CD4-positive, alpha-beta T cell treated with Interleukin-4 for 4 hours (primary cell): ENCODE data around the gene CCNA2.

Experiments
- DNase-seq: peaks from one replicate; pipeline ENCODE4 v3.0.0-alpha.2; 2020

CCNA2 gene

DNA sequence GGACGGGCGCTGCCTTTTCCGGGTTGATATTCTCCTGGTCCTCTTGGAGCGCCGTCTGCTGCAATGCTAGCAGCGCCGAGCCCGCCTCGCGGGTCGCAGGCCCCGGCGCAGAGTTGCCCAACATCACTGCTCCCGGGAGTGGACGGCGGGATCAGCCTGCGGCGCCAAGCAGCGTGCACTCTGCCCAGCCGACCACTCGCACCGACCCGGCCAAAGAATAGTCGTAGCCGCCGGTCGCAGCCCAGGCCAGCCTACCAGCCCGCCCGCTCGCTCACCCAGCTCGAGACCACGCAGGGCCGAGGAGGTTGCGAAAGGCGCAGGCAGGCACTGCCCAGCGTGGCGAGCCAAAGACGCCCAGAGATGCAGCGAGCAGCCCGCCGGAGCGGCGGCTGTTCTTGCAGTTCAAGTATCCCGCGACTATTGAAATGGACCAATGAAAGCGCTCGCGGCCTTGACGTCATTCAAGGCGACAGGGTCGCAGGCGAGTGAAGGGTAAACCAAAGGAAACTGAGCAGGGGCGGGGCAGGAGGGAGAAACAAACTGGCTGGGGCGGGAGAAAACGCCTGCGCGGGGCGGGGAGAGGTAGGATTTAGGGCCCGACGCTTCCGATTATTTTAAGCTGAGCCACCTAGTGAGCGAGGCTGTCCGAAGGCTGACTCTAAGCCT lies at the start of gene CCNA2:
CCNA2 (minus strand) TSS at position 379 of the 666 bp plus-strand sequence; CDS start at position 124, 255 bp downstream.
- DNase-seq: peak; percentile 96

DNA sequence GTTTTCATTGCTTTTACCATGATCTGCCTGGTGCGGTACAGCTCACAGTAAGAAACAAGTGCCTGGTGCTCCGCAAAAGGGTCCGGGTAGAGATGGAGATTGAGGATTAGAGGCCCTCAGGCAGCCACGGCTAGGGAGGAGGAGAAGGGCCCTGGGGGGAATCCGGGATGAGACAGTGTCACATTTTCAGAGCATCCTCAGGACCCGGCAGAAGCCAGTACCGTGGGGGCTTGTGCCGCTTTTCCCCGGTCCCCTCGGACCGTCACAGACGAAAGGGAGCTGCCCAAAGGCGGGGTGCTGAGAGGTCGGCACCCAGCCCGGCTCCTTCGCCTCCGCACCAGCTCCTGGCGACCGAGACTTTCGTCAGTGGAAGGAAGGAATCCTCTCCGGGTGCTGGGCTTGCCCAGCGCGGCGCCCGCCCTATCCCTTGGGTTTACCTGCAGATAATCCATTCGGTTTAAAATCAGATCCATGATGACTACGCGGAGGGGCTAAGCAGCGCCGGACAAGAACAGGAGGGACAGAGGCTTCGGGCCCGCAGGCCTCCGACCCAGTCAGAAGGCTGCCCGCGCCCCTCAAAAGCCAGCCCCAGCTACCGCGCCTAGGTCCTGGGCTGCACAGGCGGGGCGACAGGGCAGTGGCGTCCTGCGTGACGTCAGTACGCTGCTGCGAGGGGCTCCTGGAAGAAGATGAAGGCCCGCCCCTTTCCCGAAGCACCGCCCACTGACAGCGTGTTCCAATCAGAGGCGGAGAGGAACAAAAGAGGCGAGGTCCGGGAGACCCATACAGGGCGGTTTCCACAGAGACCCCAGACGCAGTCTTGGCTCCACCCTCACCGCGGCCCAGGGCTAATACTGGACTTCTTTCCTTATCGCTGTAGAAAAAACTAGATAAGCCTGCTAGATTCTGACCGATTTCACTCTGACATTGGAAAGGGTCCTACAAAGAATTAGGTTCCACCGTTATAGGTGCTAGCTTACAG lies 46.4 kb upstream of the CCNA2 start, which contains the start of gene BBS7:
BBS7 (minus strand) TSS at position 634 of the 982 bp plus-strand sequence; CDS start at position 473, 161 bp downstream.
- peak; percentile 94 for DNase-seq

DNA sequence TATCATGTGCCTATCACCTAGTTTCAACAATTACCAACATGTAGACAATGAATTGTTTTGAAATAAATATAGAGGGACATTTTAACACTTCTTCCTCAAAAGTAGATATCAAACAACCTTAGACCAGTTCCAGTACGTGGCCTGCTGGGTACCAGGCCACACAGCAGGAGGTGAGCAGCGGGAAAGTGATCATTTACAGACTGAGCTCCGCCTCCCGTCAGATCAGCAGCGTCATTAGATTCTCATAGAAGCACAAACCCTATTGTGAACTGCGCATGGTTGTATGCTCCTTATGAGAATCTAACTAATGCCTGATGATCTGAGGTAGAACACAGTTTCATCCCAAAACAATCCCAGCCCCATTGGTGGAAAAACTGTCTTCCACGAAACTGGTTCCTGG lies 40.1 kb upstream of the CCNA2 start:
- no peak for DNase-seq

DNA sequence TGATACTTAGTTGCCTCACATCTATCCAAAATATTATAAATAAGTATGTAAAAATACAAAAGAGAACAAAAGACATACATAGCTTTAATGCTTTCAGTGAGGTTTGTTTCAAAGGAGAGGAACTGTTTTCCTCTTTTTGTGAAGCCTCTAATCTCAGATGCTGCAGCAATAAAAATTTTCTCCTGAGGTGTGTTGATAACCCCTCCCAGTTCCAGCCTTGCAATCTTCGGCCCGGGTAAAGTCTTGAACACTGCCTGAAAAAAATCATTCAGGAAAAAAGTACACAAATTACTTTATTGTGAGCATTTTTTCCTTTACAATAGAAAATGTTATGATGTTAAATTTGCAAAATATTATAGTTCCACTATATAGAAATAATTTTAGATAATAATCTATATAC lies 37.7 kb upstream of the CCNA2 start:
- DNase-seq: no peak

DNA sequence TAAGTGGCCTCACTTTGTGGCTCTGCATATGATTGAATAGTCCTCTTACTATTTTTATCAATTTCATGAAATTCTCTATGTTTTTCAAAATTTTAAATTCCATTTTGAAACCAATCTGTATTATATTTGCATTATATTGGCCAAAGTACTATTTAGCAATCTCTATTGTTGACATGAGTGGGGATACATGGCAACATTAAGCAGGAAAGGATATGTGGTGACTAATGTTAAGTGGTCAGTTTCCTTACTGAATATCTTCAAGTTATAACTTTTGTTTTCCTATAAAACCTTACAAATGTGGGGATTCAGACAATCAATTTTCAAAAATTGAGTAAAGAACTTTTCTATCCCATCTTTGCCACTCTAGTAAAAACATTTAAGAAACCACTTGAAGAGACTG lies 36.4 kb upstream of the CCNA2 start:
- DNase-seq: no peak

DNA sequence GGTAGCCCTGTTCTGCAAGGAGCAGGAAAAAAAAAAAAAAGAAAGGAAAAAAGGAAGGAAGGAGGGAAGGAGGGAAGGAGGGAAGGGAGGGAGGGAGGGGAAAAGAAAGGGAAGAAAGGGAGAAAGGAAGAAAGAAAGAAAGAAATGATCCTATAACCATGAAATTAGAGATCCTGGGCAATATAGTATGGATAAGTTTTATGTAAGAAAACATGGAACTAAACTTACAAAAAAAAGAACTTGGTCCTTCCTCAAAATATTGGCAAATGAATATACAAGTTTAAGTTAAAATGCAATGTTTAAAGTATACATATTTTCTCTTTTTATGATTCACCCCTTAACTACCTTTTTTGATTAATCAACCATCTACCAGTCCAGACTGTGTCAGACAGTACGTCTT lies 27.7 kb upstream of the CCNA2 start:
- DNase-seq: no peak

DNA sequence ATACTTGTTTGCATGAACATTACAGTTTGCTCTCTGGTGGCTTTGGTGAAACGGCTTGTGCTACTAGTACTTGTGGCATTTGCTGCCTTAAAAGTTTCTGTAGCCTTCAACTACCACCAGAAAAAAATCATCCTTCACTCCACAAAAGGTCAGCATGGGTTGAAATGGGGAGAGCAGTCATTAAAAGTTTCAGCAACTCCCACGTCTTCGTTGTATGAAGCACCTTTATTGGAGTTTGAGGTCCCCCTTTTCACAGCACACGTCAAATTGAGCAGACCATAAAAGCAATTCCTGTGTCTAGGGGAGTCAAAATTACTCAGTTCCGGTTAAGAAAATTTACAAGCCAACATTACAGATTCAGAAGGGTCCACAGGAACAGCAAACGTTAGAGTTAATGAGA lies 23.0 kb upstream of the CCNA2 start:
- DNase-seq: no peak

DNA sequence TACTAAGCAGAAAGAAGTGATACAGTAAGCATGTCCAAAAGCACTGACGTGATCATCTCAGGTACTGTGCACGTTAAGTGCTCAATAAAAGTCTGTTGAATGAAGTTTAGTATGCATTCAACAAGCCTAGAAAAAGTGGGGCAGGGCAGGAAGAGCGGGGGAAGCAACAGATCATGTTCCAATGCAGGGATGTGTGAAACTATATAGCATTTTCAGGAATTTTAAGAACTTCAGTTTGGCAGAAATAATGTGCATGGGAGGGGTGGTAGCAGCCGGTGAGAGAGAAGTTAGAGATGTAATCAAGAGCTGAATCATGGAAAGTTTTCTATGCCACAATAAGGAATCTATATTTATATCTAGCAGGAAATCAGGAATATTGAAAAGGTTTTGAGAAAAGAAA lies 19.2 kb upstream of the CCNA2 start:
- DNase-seq: no peak

DNA sequence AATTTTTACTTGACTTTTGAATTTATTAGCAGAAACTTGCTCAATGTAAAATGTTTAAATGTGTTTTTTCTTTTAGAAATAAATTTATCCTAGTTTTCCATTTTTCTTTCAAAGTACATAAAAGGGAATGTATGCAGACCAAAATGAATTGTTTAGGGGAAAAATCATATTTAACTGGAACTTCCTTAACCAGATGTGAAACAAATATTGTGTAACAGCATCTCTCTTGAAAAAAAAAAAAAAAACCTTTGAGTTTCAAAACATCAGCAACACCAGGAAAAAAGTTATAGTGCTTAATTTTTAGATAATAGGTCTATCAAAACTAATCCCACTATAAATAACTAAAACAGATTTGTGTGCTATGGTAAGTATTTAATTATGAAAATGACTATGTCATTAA lies 14.5 kb upstream of the CCNA2 start:
- DNase-seq: no peak

DNA sequence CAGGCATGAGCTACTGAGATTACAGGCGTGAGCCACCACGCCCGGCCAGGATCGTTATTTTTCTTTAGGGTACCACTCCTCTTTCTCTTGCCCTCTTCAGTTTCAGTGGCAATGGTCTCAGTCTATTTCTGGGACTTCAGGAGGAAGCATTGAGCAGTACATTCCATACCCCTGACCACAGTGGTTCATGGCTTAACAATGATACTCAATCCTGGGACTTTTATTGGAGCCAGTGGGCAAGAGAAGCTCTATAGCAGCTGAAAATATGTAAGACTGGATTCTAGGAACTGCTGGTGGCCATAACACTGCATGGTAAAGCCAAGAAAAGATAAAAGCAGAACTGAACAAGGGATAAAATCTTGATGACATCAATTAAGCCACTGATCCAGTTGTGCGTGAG lies 5.8 kb upstream of the CCNA2 start:
- DNase-seq: no peak

DNA sequence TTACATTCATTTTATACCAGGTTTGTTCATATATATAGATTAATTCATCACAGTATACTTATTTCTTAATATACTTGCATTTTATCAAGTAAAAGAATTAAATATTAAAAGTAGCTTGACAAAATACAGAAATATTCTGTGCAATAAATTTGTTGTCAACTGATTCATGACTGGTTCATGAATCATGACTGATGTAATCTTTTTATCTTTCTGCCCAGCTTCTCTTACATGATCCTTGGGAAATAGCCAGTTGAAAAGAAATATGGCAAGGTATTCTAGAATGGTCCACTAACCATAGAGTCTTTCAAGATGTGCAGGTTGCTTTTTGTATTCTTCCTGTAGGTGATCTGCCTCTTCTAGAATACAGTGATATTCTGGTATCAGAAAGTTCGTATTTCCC lies 4.2 kb upstream of the CCNA2 start:
- no peak for DNase-seq

DNA sequence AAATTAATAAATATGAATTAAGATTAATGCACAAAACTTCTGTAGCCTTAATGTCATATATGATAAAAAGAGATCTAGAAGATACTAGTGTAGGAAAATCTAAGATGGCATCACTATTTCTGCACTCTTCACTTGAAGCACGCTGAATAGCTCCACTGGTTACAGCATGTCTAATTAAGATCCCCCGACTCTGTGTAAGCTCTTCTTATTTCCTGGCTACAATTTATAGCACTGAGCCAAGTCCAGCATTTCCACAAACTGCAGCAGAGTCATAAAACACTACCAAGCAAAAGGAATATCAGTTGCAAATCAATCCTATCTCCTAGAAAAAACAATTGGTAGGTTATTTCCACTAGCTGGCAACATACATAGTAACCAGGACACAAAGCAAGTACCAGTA lies 1.3 kb upstream of the CCNA2 start:
- DNase-seq: no peak

DNA sequence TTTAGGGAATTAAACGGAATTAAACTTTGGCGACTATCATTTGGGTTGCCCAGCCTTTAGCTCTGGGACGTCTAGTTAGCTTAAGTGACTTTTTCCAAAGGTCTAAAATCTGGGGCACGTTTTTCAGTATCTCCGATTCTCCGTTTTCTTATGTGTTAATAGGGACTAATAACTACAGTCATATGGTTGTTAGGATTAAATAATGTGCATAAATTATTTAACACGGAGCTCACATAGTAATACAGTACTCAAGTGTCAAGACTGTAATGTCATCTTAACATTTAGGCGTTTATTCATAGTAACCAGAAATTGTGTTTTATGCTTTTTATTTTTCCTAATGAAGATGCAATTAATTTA lies 466 bp upstream of the CCNA2 start:
- DNase-seq: no peak

DNA sequence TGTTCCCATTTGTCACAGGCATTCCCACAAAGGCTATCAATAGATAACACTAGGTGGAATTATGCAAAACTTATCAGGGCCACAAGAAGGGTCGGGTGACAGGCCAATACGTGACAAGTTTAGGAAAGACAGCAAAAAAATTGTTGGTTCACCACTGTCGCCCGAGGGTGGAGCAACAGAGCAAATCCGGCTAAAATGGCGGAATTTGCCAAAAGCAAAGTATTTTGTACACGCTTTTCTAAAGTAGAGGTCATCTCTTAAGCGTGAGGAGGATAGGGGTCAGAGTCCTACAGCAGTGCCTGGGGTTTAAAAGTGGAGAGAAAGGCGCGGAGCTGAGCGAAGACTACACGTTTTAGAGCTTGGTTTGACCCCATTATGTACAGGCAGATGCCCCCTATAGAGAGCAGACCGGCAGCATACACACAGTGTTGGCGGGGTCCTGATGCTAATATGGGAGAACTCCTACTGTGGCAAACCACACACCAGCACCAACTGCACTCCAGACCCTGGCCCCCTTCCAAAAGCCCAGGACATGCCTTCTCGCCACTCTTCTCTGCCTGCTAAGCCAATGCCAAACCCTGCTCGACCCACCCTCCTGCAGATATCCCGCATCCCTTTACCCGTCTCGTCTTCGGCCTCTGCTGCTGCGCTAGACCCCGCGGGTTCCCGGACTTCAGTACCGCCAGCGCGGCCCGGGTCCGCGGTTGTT lies 733 bp downstream of the CCNA2 start:
- peak; percentile 29 for DNase-seq

DNA sequence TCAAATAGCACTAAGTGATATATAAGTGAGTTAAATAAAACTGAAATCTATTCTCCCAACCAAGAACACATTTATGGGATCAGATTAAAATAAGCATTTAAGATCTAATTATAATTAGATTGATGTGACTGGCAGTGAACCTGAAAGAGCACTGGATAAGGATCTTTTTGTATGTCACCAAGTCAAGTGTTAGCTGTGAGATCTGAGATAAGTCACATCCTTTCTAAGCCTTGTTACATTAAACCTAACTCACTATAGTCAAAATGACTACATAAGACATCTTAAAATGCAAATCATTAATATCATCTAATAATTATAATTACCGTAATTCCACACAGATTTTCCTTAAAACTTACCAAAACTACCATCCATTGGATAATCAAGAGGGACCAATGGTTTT lies 1.6 kb downstream of the CCNA2 start:
- no peak for DNase-seq

DNA sequence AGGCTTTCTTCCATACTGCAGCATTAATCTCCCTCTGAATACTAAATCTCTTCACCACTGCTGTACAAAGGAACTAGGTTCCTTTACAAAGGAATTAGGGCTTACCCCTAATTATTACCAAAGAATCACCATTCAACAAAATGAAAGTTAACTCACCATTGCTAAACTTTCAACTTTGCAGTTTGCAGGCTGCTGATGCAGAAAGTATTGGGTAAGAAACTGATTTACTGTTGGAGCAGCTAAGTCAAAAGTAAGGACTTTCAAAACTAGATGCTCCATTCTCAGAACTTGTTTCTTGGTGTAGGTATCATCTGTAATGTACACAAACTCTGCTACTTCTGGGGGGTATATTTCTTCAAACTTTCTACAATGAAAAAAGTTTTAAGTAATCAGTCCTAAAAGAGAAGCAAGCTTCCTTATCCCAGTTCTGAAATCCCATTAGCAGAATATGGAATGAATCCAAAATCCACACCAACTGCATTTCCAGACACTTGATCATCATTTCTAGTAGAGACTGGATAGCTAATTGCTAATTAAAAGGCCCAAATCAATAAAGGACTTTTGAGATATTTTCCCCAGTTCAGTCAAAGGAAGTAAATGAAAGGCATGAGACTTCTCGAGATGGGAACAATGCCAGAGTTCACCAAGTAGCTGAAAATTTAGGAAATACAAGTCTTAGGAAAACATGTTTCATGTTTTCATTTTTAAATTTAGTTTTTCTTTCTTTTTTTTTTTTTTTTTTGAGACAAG lies 4.3 kb downstream of the CCNA2 start:
- DNase-seq: no peak

DNA sequence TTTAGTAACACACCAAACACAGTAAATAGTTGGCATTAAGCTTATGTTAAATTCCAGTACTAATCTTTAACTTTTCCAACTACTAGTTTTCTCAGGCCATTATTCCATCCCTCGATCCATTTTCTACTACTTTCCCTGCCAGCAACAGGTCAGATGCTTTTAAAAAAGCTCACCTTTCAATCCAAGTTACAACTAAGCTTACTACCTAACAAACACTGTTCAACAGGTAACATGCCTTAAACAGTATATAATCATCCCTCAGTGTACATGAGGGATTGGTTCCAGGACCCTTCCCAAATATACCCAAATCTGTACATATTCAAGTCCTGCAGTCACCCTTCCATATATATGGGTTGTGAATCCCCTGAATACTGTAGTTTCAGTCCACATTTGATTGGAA lies 5.5 kb downstream of the CCNA2 start:
- DNase-seq: no peak

DNA sequence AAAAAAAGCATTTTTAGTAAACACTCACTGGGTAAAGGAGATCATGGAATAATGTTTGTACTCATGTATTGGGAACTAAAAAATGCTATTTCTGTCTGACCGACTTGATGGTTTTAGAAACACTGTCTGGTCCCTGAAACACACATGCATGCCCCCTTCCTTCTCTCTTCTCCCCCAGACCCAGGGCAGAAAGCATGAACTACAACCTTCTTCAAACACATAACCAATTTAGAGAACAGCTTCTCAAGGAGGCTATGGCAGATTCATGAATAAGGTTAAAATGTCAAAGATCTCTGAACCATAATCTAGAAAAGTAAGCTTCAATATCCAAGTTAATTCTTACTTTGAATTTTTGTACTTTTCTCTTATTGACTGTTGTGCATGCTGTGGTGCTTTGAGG lies 6.0 kb downstream of the CCNA2 start:
- no peak for DNase-seq

DNA sequence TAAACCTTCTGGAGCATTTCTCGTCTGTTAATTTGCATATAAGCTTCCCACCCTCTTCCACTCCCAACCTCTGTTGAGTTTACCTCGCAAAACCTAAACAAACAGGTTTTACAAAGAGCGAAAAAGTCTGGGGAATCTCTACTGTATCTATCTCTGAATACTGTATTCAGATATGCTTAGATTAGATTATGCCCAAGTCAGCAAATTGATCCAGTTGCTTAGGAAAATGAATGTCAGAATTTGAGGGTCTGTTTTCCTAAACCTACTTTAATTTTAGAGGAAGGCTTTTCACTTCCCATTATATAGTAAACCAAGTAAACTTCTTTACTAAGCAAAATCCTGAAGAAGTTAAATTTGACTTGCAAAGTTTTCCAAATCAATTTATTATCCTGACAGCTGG lies 6.7 kb downstream of the CCNA2 start:
- no peak for DNase-seq

DNA sequence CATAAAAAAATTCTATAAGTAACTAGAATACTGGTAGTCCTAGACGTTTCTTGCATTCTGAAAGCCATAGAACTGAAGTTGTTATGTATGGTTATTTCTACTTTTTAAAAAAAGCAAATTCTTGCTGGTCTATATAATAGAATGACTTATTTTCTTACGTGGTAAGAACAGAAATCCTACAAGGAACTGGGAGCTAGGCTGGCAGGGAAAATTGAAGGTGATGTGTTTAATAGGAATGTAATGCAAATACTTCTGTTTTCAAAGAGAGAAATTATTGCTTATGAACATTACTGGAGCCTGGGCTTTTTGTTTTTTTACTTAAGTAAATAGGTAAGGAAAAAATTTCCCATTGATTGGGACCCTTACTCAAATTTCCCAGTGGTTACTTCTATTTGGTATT lies 8.9 kb downstream of the CCNA2 start:
- DNase-seq: no peak

DNA sequence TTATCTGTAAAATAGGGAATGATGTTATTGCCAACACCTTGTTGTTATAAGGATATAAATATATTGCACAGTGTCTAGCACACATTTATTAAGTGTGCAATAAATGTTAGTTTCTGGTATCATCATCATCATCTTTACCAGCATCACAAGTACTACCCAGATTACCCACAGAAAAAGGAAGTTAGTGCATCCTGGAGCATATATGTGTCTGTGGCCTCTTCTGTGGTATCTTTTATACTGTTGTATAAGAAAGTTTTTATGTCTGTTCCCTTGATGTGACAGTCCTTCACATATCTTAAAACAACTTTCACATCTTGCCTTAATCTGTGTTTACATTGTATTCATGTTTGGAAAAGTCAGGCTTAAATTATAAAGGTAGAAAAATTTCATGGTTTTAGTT lies 12.6 kb downstream of the CCNA2 start:
- no peak for DNase-seq

DNA sequence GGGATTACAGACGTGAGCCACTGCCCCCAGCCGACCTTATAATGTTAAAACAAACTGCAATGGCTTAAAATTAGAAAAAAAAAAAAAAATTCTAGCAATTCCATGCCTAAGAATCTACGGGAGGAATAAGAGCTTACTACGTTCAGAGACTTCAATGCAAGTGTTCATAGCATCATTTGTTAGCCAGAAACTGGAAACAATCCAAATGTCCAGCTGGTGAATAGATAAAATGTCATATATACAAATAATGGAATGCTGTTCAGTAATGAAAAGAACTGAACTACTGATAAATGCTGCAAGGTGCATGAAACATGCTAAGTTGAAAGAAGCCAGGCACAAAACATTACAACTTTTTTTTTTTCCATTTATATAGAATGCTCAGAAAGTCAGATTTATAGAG lies 17.3 kb downstream of the CCNA2 start:
- DNase-seq: no peak

DNA sequence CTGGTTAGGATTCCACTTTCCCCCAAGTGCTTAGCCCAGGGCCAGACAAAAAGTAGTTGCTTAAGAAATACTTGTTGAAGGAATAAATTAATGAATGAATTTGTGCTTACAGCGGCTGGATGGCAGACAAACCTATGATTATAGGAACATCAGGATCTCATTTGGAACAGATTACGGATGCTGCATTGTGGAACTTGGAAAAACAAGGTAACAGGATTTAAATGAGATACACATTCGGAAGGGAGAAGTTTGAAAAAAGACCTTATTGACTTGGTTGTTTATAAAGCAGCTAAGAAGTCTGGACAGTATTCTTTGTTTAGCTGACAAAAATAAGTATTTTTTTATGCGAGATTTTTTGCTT lies 22.0 kb downstream of the CCNA2 start:
- no peak for DNase-seq
